Measurements from ENCODE around the gene SEC24B.

DNA sequence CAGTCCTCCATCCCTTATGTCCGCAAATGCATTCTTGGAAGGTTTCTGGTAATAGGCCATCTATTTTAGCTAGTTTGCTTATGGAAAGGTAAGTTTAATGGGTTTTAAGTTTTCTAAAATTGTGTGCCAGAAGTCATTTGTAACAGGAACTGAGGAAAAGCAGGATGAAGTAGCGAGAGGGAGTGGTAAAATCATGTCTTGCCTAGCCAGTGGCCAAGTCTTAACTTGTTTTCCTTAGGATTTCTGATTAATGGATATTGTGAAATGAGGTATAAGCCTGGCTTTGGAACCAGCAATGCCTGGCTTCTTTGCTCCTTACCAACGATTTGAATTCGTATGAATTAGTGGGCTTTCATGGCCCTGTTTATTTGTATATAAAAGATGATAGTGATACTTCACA lies 7.3 kb downstream of the SEC24B start:
- no peak for TF ChIP-seq YY1 (IDR thresholded peaks at IDR 0.05; ENCODE audit: insufficient read depth, insufficient read length)
- no peak for TF ChIP-seq SUZ12 (IDR thresholded peaks at IDR 0.05; ENCODE audit: extremely low read depth, insufficient read depth, insufficient read length)
